H1 (cell line): ENCODE results near the gene TRAPPC5. TPM values are rescaled to one million over a fixed set of nuclear protein-coding genes. Genes with fewer than 3 reads are reported as not detected.

Experiments used
- CTCF ChIA-PET: fragments of 300-600 bp; sonication (Branson Sonifier 250); formaldehyde crosslinking; loops from one replicate; lab custom pipeline; 2021; ENCODE audit not compliant: partially characterized antibody; lab: Charles Lee
- POLR2A ChIA-PET: fragments of 300-600 bp; sonication (Branson Sonifier 250); formaldehyde crosslinking; loops from one replicate; lab custom pipeline; 2021; ENCODE audit warnings: inconsistent platforms; ENCODE audit not compliant: partially characterized antibody; lab: Charles Lee
- DNase-seq, 2 experiments: peaks; one replicate each; pipeline versions ENCODE4 v3.0.0 to v3.0.0-alpha.2; 2010 to 2022; ENCODE audit warnings: low spot score in 2 of 2, low read depth in 1 of 2, mixed read lengths in 1 of 2
- FAIRE-seq: peaks from 2 replicates; lab custom pipeline; 2011; peaks lifted over from hg19 to GRCh38; lab: Jason Lieb, UNC
- H2AFZ ChIP-seq: 2 replicates; pipeline ENCODE4 v1.8.1; 2012; ENCODE audit warnings: low read length, inconsistent platforms
- H2AK5ac ChIP-seq: 2 replicates; pipeline ENCODE4 v1.6.1; 2013; ENCODE audit warnings: low read depth, low read length
- H2BK120ac ChIP-seq: replicated peaks from 2 replicates; pipeline ENCODE3; 2013; ENCODE audit warnings: low read depth, low read length, inconsistent platforms
- H2BK12ac ChIP-seq: 2 replicates; pipeline ENCODE4 v1.6.1; 2013; ENCODE audit warnings: low read depth, low read length
- H2BK15ac ChIP-seq: 2 replicates; pipeline ENCODE4 v1.6.1; 2013; ENCODE audit warnings: low read length
- H2BK20ac ChIP-seq: 2 replicates; pipeline ENCODE4 v1.6.1; 2013; ENCODE audit warnings: low read length
- H2BK5ac ChIP-seq: 2 replicates; pipeline ENCODE4 v1.6.1; 2013; ENCODE audit warnings: low read depth, low read length
- H3K14ac ChIP-seq: 2 replicates; pipeline ENCODE4 v1.6.1; 2013; ENCODE audit warnings: inconsistent platforms; ENCODE audit not compliant: insufficient read length
- H3K18ac ChIP-seq: 2 replicates; pipeline ENCODE4 v1.6.1; 2013; ENCODE audit warnings: low read length; ENCODE audit errors: extremely low read depth
- H3K23ac ChIP-seq: 2 replicates; pipeline ENCODE4 v1.6.1; 2013; ENCODE audit warnings: inconsistent platforms; ENCODE audit not compliant: insufficient read length
- H3K23me2 ChIP-seq: 2 replicates; pipeline ENCODE4 v1.6.1; 2013; ENCODE audit warnings: low read depth, low read length
- H3K27ac ChIP-seq: 2 replicates; pipeline ENCODE4 v1.6.1; 2011; ENCODE audit warnings: low read depth, low read length, inconsistent platforms
- H3K27me3 ChIP-seq, 4 experiments: replicated peaks in 1 of 4; 1 replicate in 1 of 4; 2 replicates in 3 of 4; pipeline versions ENCODE4 v1.6.1 to v1.8.1; 2011 to 2013; ENCODE audit warnings: low read length in 3 of 4, mild to moderate bottlenecking in 3 of 4, inconsistent platforms in 2 of 4, mixed read lengths in 2 of 4, moderate library complexity in 1 of 4; ENCODE audit not compliant: control insufficient read depth in 3 of 4, insufficient read depth in 3 of 4; ENCODE audit errors: extremely low read depth in 1 of 4
- H3K36me3 ChIP-seq, 4 experiments: 2 replicates each; pipeline versions ENCODE4 v1.6.1 to v1.8.1; 2011 to 2013; ENCODE audit warnings: mild to moderate bottlenecking in 4 of 4, low read length in 3 of 4, moderate library complexity in 2 of 4, control low read depth in 1 of 4, inconsistent platforms in 1 of 4; ENCODE audit not compliant: insufficient read depth in 4 of 4, control insufficient read depth in 2 of 4
- H3K4ac ChIP-seq: replicated peaks from 2 replicates; pipeline ENCODE3; 2013; ENCODE audit warnings: low read length, low read depth, mixed read lengths, inconsistent platforms; ENCODE audit not compliant: insufficient read length
- H3K4me1 ChIP-seq, 4 experiments: replicated peaks in 1 of 4; 1 replicate in 1 of 4; 2 replicates in 3 of 4; pipeline versions ENCODE4 v1.6.1 to v1.8.1; 2011 to 2013; ENCODE audit warnings: low read length in 3 of 4, inconsistent platforms in 2 of 4, mixed read lengths in 1 of 4; ENCODE audit not compliant: insufficient read depth in 4 of 4, control insufficient read depth in 3 of 4
- H3K4me2 ChIP-seq, 2 experiments: 2 replicates each; pipeline versions ENCODE4 v1.6.1 to v1.8.1; 2011 to 2013; ENCODE audit warnings: low read depth in 2 of 2, low read length in 2 of 2, control low read depth in 1 of 2, inconsistent platforms in 1 of 2, mild to moderate bottlenecking in 1 of 2; ENCODE audit not compliant: insufficient read depth in 1 of 2
- H3K4me3 ChIP-seq, 4 experiments: fragments of 200-600, 300-600 bp in 1 of 4; sonication (generic), shearing (Covaris generic), sonication (Bioruptor Twin) in 1 of 4; 2 replicates each; pipeline versions ENCODE4 v1.5.1 to v1.8.1; 2011 to 2016; ENCODE audit warnings: low read length in 4 of 4, low read depth in 3 of 4, control low read depth in 2 of 4, inconsistent platforms in 2 of 4, mild to moderate bottlenecking in 2 of 4, mixed read lengths in 1 of 4, moderate library complexity in 1 of 4; ENCODE audit not compliant: insufficient read depth in 2 of 4; ENCODE audit errors: extremely low read depth in 1 of 4
- H3K56ac ChIP-seq: replicated peaks from 2 replicates; pipeline ENCODE3; 2013; ENCODE audit warnings: low read depth, mild to moderate bottlenecking, mixed read lengths, low read length, inconsistent platforms; ENCODE audit not compliant: insufficient read length
- H3K79me1 ChIP-seq: 2 replicates; pipeline ENCODE4 v1.6.1; 2013; ENCODE audit warnings: low read depth, low read length, control low read depth
- H3K79me2 ChIP-seq, 2 experiments: 2 replicates each; pipeline versions ENCODE4 v1.6.1 to v1.8.1; 2012 to 2013; ENCODE audit warnings: low read length in 2 of 2, mild to moderate bottlenecking in 2 of 2, inconsistent platforms in 1 of 2; ENCODE audit not compliant: insufficient read depth in 2 of 2, control insufficient read depth in 1 of 2
- H3K9ac ChIP-seq, 4 experiments: replicated peaks in 1 of 4; 1 replicate in 1 of 4; 2 replicates in 3 of 4; pipeline versions ENCODE4 v1.6.1 to v1.8.1; 2011 to 2013; ENCODE audit warnings: low read depth in 3 of 4, low read length in 3 of 4, control low read depth in 2 of 4, mild to moderate bottlenecking in 2 of 4, moderate library complexity in 2 of 4, inconsistent platforms in 1 of 4; ENCODE audit errors: extremely low read depth in 1 of 4
- H3K9me3 ChIP-seq, 2 experiments: 2 replicates each; pipeline versions ENCODE4 v1.6.1 to v1.8.1; 2012 to 2013; ENCODE audit warnings: mild to moderate bottlenecking in 2 of 2, moderate library complexity in 2 of 2, control low read depth in 1 of 2, inconsistent platforms in 1 of 2, low read depth in 1 of 2, low read length in 1 of 2, mixed read lengths in 1 of 2; ENCODE audit not compliant: insufficient read depth in 2 of 2
- H4K20me1 ChIP-seq, 2 experiments: replicated peaks in 1 of 2; 2 replicates each; pipeline versions ENCODE3 to v1.8.1; 2011 to 2013; ENCODE audit warnings: inconsistent platforms in 2 of 2, low read length in 2 of 2, mild to moderate bottlenecking in 1 of 2; ENCODE audit not compliant: insufficient read depth in 2 of 2, control insufficient read depth in 1 of 2
- H4K5ac ChIP-seq: 2 replicates; pipeline ENCODE4 v1.6.1; 2013; ENCODE audit warnings: low read length, low read depth, mixed read lengths, inconsistent platforms; ENCODE audit not compliant: insufficient read length
- H4K8ac ChIP-seq: 2 replicates; pipeline ENCODE4 v1.8.0; 2013; ENCODE audit warnings: mild to moderate bottlenecking, moderate library complexity, low read length, inconsistent platforms; ENCODE audit not compliant: insufficient read depth; ENCODE audit errors: extremely low read depth
- H4K91ac ChIP-seq: replicated peaks from 2 replicates; pipeline ENCODE3; 2013; ENCODE audit warnings: low read length, mixed read lengths, inconsistent platforms; ENCODE audit not compliant: insufficient read length
- ATF2 ChIP-seq: IDR thresholded peaks from 2 replicates; pipeline ENCODE4 v1.6.1; 2012; ENCODE audit warnings: low read length, inconsistent platforms
- CBX5 ChIP-seq: fragments of 300-800, 300-1000 bp; sonication (generic); IDR thresholded peaks from 2 replicates; pipeline ENCODE4 v1.7.1; 2016; ENCODE audit warnings: antibody characterized with exemption, low read length, low read depth
- EP300 ChIP-seq, 2 experiments: IDR thresholded peaks; 1 replicate in 1 of 2; 2 replicates in 1 of 2; pipeline ENCODE4 v1.6.1; 2011 to 2012; ENCODE audit warnings: low read depth in 2 of 2, low read length in 2 of 2, mild to moderate bottlenecking in 2 of 2, borderline replicate concordance in 1 of 2, inconsistent platforms in 1 of 2, moderate library complexity in 1 of 2
- EZH2 ChIP-seq: fragments of 200-600 bp; sonication (generic); IDR thresholded peaks from 2 replicates; pipeline ENCODE4 v1.7.1; 2012; ENCODE audit warnings: low read depth, mild to moderate bottlenecking, moderate library complexity, low read length, inconsistent platforms; ENCODE audit not compliant: severe bottlenecking
- FOSL1 ChIP-seq: IDR thresholded peaks from 2 replicates; pipeline ENCODE4 v1.6.1; 2011; ENCODE audit warnings: mild to moderate bottlenecking, low read depth, low read length, moderate library complexity; ENCODE audit not compliant: insufficient read depth
- JUN ChIP-seq: IDR thresholded peaks from 2 replicates; pipeline ENCODE4 v1.6.1; 2011; ENCODE audit warnings: low read depth, mild to moderate bottlenecking, improper control_type of control experiment, low read length
- KDM4A ChIP-seq: IDR thresholded peaks from one replicate; pipeline ENCODE4 v1.7.1; 2012; ENCODE audit warnings: low read depth, mild to moderate bottlenecking, moderate library complexity, low read length, inconsistent platforms; ENCODE audit not compliant: severe bottlenecking
- RNF2 ChIP-seq: fragments of 200-900, 300-1000 bp; sonication (generic); IDR thresholded peaks from 2 replicates; pipeline ENCODE4 v1.7.1; 2016; ENCODE audit warnings: borderline replicate concordance, low read depth, mild to moderate bottlenecking, antibody characterized with exemption, low read length; ENCODE audit not compliant: poor library complexity, severe bottlenecking; ENCODE audit errors: missing control alignments
- RXRA ChIP-seq: IDR thresholded peaks from 2 replicates; pipeline ENCODE4 v1.6.1; 2011; ENCODE audit warnings: low read depth, mild to moderate bottlenecking, low read length, moderate library complexity; ENCODE audit not compliant: insufficient read depth
- TBP ChIP-seq: IDR thresholded peaks from 2 replicates; pipeline ENCODE4 v1.6.1; 2011; ENCODE audit warnings: low read depth, low read length, improper control_type of control experiment
- ZNF274 ChIP-seq: IDR thresholded peaks from 2 replicates; pipeline ENCODE4 v1.7.0; 2012; ENCODE audit warnings: low read length, borderline replicate concordance; ENCODE audit errors: extremely low read depth
- WGBS, 2 experiments: shearing (Covaris generic) in 1 of 2; methylation state at CpG; one replicate each; pipeline versions ENCODE4 v1.1.6 to v1.1.7; 2013 to 2015; ENCODE audit warnings: low lambda C conversion rate in 2 of 2, mixed read lengths in 2 of 2, inconsistent platforms in 1 of 2, low coverage in 1 of 2, missing lambda C conversion rate in 1 of 2; ENCODE audit not compliant: insufficient replicate concordance in 2 of 2, insufficient coverage in 1 of 2, insufficient read length in 1 of 2; ENCODE audit errors: extremely low coverage in 1 of 2, missing lambda C conversion rate in 1 of 2; 5-methylcytosine and 5-hydroxymethylcytosine counted together
- polyA plus RNA-seq, 7 experiments: library from polyadenylated mRNA; depleted of rRNA in 3 of 7; stranded (reverse) in 5 of 7; unstranded in 2 of 7; fragments of >200 nt in 5 of 7; fragments of 200-250 nt in 2 of 7; gene quantifications; 1 replicate in 5 of 7; 2 replicates in 1 of 7; 4 replicates in 1 of 7; pipeline versions ENCODE4 v1.2.1 to v1.2.3, GENCODE V29; 2011 to 2013; ENCODE audit warnings: missing spikeins in 2 of 7, mixed read lengths in 2 of 7
- total RNA-seq: library from RNA; stranded (reverse); fragmentation: NEBNext Ultra II Directional; extraction: Animal tissue kit (Norgen Biotek cat#: 25700); gene quantifications from 2 replicates; pipeline ENCODE4 v1.2.1, GENCODE V29; 2021

The TRAPPC5 gene
- total and polyA plus RNA-seq, 2 of the 8 experiments (the other 6 are each of a cell fraction or from before 2014, with no cell fraction given) = 109 to 120 TPM

DNA sequence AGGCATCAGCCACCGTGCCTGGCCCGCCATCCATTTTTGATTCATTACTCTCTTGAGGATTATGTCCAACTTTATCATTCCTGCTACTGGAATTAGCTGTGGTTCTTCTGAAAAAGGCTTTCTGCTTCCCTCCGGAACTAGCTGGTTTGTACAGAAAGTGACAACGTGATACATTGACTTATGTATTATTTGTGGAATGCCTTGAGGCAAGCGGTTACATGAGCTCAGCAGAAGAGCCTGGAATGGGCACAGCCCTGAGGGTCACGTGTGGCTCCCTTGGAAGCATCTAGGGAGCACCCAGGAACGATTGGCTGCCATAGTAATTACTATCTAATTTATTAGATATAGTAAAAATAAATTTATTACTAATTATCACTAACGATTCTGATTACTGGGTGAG, 26.2 kb upstream of the TRAPPC5 start:
- Histone ChIP-seq H3K23ac (no peak overlapping the region), H3K9me3 (no peaks in the 10 kb centered on the region), H2AFZ (no peak overlapping the region), H4K8ac (no peak overlapping the region), H3K4me2 (no peak overlapping the region), H3K9ac (no peak overlapping the region), H3K56ac (no peak overlapping the region), H4K20me1 (peaks cover 0 to 1% of the 10 kb centered on the region in 2 experiments), H2BK15ac (no peak overlapping the region), H4K91ac (no peak overlapping the region), H3K4me3 (no peak overlapping the region), H2BK5ac (no peak overlapping the region), H2BK12ac (no peak overlapping the region), H3K4ac (no peak overlapping the region), H3K14ac (no peak overlapping the region), H4K5ac (no peak overlapping the region), H2BK20ac (no peak overlapping the region), H2BK120ac (no peak overlapping the region), H3K79me2 (no peaks in the 10 kb centered on the region), H3K27me3 (peaks cover 2 to 18% (median 6%) of the 10 kb centered on the region in 4 experiments), H3K4me1 (peaks cover 0 to 2% (median 0%) of the 10 kb centered on the region in 4 experiments; a peak in 4 of 7 replicates), H3K36me3 (no peaks in the 10 kb centered on the region), H3K23me2 (0 out of 2 replicates have a peak, but pooled peaks cover 2% of the 10 kb centered on the region)
- FAIRE-seq = no peak
- ChIA-PET CTCF (interaction anchor here (1.0 to 3.1 kb wide), 2 partner anchors 14 to 26 kb away, joined by 3 to 13 read pairs; partner anchors contain the start of gene TRAPPC5), POLR2A (no interaction called here)
- no peak for TF ChIP-seq TBP
- no peak for TF ChIP-seq FOSL1
- no peak for TF ChIP-seq EZH2
- TF ChIP-seq ZNF274 = no peak
- no peak for TF ChIP-seq CBX5
- TF ChIP-seq RXRA = no peak
- TF ChIP-seq ATF2 = no peak
- no peak for TF ChIP-seq JUN
- TF ChIP-seq RNF2 = no peak
- TF ChIP-seq KDM4A = no peak
- no peak for TF ChIP-seq EP300 (IDR thresholded peaks at IDR 0.05; ENCODE audit: borderline replicate concordance in 1 of 2, low read depth in 2 of 2, low read length in 2 of 2)
- TF ChIP-seq, all 59 proteins: peak for 0
- no peak overlapping the region for H2AK5ac ChIP-seq
- no peak overlapping the region for H3K18ac ChIP-seq
- WGBS, 2 experiments = 81% methylated on average over 8 of the region's 8 CpGs; no CpG with 5 or more reads in 1 of the 2 experiments
- DNase-seq = no peak
- H3K79me1 ChIP-seq = no peaks in the 10 kb centered on the region
- H3K27ac ChIP-seq = no peak overlapping the region
